ENCODE data around the gene FPGS. TPM values are rescaled to one million over a fixed set of nuclear protein-coding genes. Genes with fewer than 3 reads are reported as not detected.
A peak's percentile ranks its signal among the peaks of the same experiment; 100 is the strongest.
"Not testable (repeated sequence)": the region's sequence is repeated elsewhere in the genome, so short reads cannot be mapped to it uniquely, and the experiment has no call there.

FPGS gene
- 39.7 and 51.0 TPM in 2 replicates for total RNA-seq

- DNase-seq (ENCODE audit: low read depth in 2 of 2): peak; percentile 90 to 91
Observed at GRCh38 chr9:127802576-127803443, at the start of gene FPGS. Gene FPGS (plus strand): TSS chr9:127802882. CDS start chr9:127802925, 43 bp downstream.

GRCh38 chr9:127753148-127753547 is 49.5 kb upstream of the FPGS start:
- DNase-seq (ENCODE audit: low read depth in 2 of 2): no peak

- no peak for DNase-seq (ENCODE audit: low read depth in 2 of 2)
Observed at GRCh38 chr9:127753622-127754021, 49.1 kb upstream of the FPGS start.

- no peak for DNase-seq (ENCODE audit: low read depth in 2 of 2)
Observed at GRCh38 chr9:127754099-127755060, 48.3 kb upstream of the FPGS start.

- peak; percentile 46 to 73 for DNase-seq (ENCODE audit: low read depth in 2 of 2)
Observed at GRCh38 chr9:127755061-127756060, 47.3 kb upstream of the FPGS start.

- no peak for DNase-seq (ENCODE audit: low read depth in 2 of 2)
Observed at GRCh38 chr9:127756233-127756632, 46.4 kb upstream of the FPGS start.

GRCh38 chr9:127756776-127757175 is 45.9 kb upstream of the FPGS start:
- DNase-seq (ENCODE audit: low read depth in 2 of 2): not testable (repeated sequence)

GRCh38 chr9:127758843-127759242 is 43.8 kb upstream of the FPGS start:
- DNase-seq (ENCODE audit: low read depth in 2 of 2): no peak

GRCh38 chr9:127761061-127761460 is 41.6 kb upstream of the FPGS start:
- DNase-seq (ENCODE audit: low read depth in 2 of 2): no peak

- no peak for DNase-seq (ENCODE audit: low read depth in 2 of 2)
Observed at GRCh38 chr9:127761491-127761956, 41.2 kb upstream of the FPGS start.

- DNase-seq (ENCODE audit: low read depth in 2 of 2): peak; percentile 72 to 89
Observed at GRCh38 chr9:127762111-127762676, 40.5 kb upstream of the FPGS start.

GRCh38 chr9:127763918-127764384 is 38.7 kb upstream of the FPGS start:
- DNase-seq (ENCODE audit: low read depth in 2 of 2): peak; percentile 87 to 92

- no peak for DNase-seq (ENCODE audit: low read depth in 2 of 2)
Observed at GRCh38 chr9:127765418-127765817, 37.3 kb upstream of the FPGS start.

- DNase-seq (ENCODE audit: low read depth in 2 of 2): peak; percentile 37 to 53
Observed at GRCh38 chr9:127767410-127767809, 35.3 kb upstream of the FPGS start.

GRCh38 chr9:127767909-127768331 is 34.8 kb upstream of the FPGS start:
- DNase-seq (ENCODE audit: low read depth in 2 of 2): peak; percentile 89 to 91

GRCh38 chr9:127768698-127769097 is 34.0 kb upstream of the FPGS start:
- peak; percentile 58 to 62 for DNase-seq (ENCODE audit: low read depth in 2 of 2)

GRCh38 chr9:127769101-127769500 is 33.6 kb upstream of the FPGS start:
- no peak for DNase-seq (ENCODE audit: low read depth in 2 of 2)

- DNase-seq (ENCODE audit: low read depth in 2 of 2): peak; percentile 86 to 90
Observed at GRCh38 chr9:127769929-127770582, 32.6 kb upstream of the FPGS start.

- DNase-seq (ENCODE audit: low read depth in 2 of 2): peak in 1 of 2 donors; percentile 39
Observed at GRCh38 chr9:127770583-127770904, 32.1 kb upstream of the FPGS start.
